SU-DHL-6 (cell line): Measurements from ENCODE around the gene AHRR.
"Not testable (repeated sequence)": the region's sequence is repeated elsewhere in the genome, so short reads cannot be mapped to it uniquely, and the experiment has no call there.

Experiments used
- H2AFZ ChIP-seq: fragments of 200-600 bp; sonication (generic); 2 replicates; pipeline ENCODE4 v1.6.1; 2014; ENCODE audit warnings: low read depth, mild to moderate bottlenecking, moderate library complexity, mixed read lengths, antibody characterized with exemption, low read length; ENCODE audit not compliant: severe bottlenecking
- H3F3A ChIP-seq: fragments of 200-600 bp; shearing (Covaris generic); 2 replicates; pipeline ENCODE4 v1.6.0; 2016; ENCODE audit warnings: antibody characterized with exemption, mild to moderate bottlenecking; ENCODE audit not compliant: insufficient read depth
- H3K27ac ChIP-seq: fragments of 200-600 bp; sonication (generic); 2 replicates; pipeline ENCODE4 v1.5.1; 2016; ENCODE audit warnings: low read depth, mild to moderate bottlenecking, low read length, moderate library complexity, mixed read lengths
- H3K27me3 ChIP-seq: fragments of 200-600 bp; sonication (generic), shearing (Covaris generic); 2 replicates; pipeline ENCODE4 v1.6.0; 2014; ENCODE audit warnings: mild to moderate bottlenecking, low read length
- H3K36me3 ChIP-seq: fragments of 200-600 bp; sonication (generic); 2 replicates; pipeline ENCODE4 v1.6.1; 2014; ENCODE audit warnings: mild to moderate bottlenecking, low read length, mixed read lengths
- H3K4me2 ChIP-seq: fragments of 300-600, 200-600 bp; shearing (Covaris generic), sonication (generic); 2 replicates; pipeline ENCODE4 v1.6.0; 2014; ENCODE audit warnings: low read length, low read depth, mild to moderate bottlenecking; ENCODE audit not compliant: poor library complexity, severe bottlenecking
- H3K4me3 ChIP-seq: fragments of 200-600 bp; sonication (generic); 2 replicates; pipeline ENCODE4 v1.5.1; 2014; ENCODE audit warnings: antibody characterized with exemption, low read length, mild to moderate bottlenecking, mixed read lengths; ENCODE audit not compliant: insufficient read depth, poor library complexity, severe bottlenecking
- H3K79me2 ChIP-seq: fragments of 200-600 bp; sonication (generic); 2 replicates; pipeline ENCODE4 v1.6.1; 2014; ENCODE audit warnings: mild to moderate bottlenecking, low read length, moderate library complexity; ENCODE audit not compliant: insufficient read depth
- H3K9ac ChIP-seq: fragments of 200-600 bp; sonication (generic); 2 replicates; pipeline ENCODE4 v1.7.0; 2014; ENCODE audit warnings: mild to moderate bottlenecking, low read length
- H3K9me2 ChIP-seq: fragments of 200-600 bp; sonication (generic); replicated peaks from 2 replicates; pipeline ENCODE4 v1.6.1; 2014; ENCODE audit warnings: low read length; ENCODE audit not compliant: insufficient read depth
- H3K9me3 ChIP-seq: fragments of 200-600 bp; sonication (generic); 2 replicates; pipeline ENCODE4 v1.6.1; 2014; ENCODE audit warnings: low read length, mixed read lengths; ENCODE audit not compliant: insufficient read depth
- H4K20me1 ChIP-seq: fragments of 200-600 bp; sonication (generic); 2 replicates; pipeline ENCODE4 v1.6.1; 2014; ENCODE audit warnings: low read depth, mild to moderate bottlenecking, antibody characterized with exemption, low read length, moderate library complexity, mixed read lengths
- EZH2phosphoT487 ChIP-seq: fragments of 200-600 bp; sonication (generic), shearing (Covaris generic); conservative IDR thresholded peaks from 2 replicates; pipeline ENCODE4 v1.6.1; 2018; ENCODE audit warnings: mild to moderate bottlenecking, antibody characterized with exemption, low read length, moderate library complexity, mixed read lengths
- TF ChIP-seq, protein P1 (sequence below): fragments of 200-600 bp; sonication (generic); IDR thresholded peaks from one replicate; pipeline ENCODE4 v1.5.1; 2017; ENCODE audit warnings: antibody characterized with exemption, mild to moderate bottlenecking, low read length, moderate library complexity; ENCODE audit not compliant: insufficient read depth, poor library complexity, severe bottlenecking

AHRR gene

DNA sequence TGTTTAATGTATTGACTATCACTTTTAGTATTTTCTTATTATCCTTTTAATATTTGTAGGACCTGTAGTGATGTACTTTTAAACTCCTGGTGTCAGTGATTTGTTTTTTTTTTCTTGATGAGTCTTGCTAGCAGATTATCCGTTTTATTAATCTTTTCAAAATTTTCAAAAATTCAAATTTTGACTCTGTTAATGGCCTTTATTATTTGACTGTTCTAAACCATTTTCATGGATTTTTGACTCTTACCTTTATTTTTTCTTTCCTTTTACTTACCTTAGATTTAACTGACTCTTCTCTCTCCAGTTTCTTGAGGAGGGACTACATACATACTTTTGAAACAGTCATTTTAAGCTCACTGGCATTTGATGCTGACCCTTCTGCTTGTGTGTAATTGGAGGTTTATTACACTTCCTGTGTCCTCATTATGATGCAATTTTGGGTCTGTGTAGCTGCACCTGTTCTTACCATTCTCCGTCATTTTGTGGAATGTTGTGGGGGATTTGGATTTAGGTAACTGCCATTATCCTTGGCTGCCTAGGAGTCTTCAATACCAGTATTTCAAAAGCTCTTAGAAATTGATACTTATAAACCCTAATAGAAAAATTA is 89.5 kb downstream of the AHRR start:
- no peak overlapping the region for H3K27ac ChIP-seq
- H3K36me3 ChIP-seq: no peaks in the 10 kb centered on the region
- no peak overlapping the region for H3K4me2 ChIP-seq
- no peaks in the 10 kb centered on the region for H3K9me2 ChIP-seq
- no peaks in the 10 kb centered on the region for H3K27me3 ChIP-seq
- H4K20me1 ChIP-seq: no peaks in the 10 kb centered on the region
- peaks cover 5% of the 10 kb centered on the region; the same call in 1 of the 2 replicates for H3F3A ChIP-seq
- no peaks in the 10 kb centered on the region for H3K9me3 ChIP-seq
- no peak for TF ChIP-seq EZH2phosphoT487
- TF ChIP-seq, protein P1, sequence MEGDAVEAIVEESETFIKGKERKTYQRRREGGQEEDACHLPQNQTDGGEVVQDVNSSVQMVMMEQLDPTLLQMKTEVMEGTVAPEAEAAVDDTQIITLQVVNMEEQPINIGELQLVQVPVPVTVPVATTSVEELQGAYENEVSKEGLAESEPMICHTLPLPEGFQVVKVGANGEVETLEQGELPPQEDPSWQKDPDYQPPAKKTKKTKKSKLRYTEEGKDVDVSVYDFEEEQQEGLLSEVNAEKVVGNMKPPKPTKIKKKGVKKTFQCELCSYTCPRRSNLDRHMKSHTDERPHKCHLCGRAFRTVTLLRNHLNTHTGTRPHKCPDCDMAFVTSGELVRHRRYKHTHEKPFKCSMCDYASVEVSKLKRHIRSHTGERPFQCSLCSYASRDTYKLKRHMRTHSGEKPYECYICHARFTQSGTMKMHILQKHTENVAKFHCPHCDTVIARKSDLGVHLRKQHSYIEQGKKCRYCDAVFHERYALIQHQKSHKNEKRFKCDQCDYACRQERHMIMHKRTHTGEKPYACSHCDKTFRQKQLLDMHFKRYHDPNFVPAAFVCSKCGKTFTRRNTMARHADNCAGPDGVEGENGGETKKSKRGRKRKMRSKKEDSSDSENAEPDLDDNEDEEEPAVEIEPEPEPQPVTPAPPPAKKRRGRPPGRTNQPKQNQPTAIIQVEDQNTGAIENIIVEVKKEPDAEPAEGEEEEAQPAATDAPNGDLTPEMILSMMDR: no peak
- no peak overlapping the region for H2AFZ ChIP-seq
- no peak overlapping the region for H3K4me3 ChIP-seq
- no peaks in the 10 kb centered on the region for H3K79me2 ChIP-seq
- no peak overlapping the region for H3K9ac ChIP-seq

GRCh38 chr5:411728-412127 is 90.2 kb downstream of the AHRR start:
- H3K4me2 ChIP-seq: no peak overlapping the region
- peaks cover 5% of the 10 kb centered on the region; the same call in 1 of the 2 replicates for H3F3A ChIP-seq
- H3K9ac ChIP-seq: no peak overlapping the region
- no peaks in the 10 kb centered on the region for H3K9me3 ChIP-seq
- TF ChIP-seq, protein P1: no peak
- TF ChIP-seq EZH2phosphoT487: no peak
- no peak overlapping the region for H2AFZ ChIP-seq
- no peaks in the 10 kb centered on the region for H4K20me1 ChIP-seq
- no peaks in the 10 kb centered on the region for H3K36me3 ChIP-seq
- H3K9me2 ChIP-seq: no peaks in the 10 kb centered on the region
- H3K79me2 ChIP-seq: no peaks in the 10 kb centered on the region
- no peak overlapping the region for H3K27ac ChIP-seq
- no peak overlapping the region for H3K4me3 ChIP-seq
- H3K27me3 ChIP-seq: no peaks in the 10 kb centered on the region

GRCh38 chr5:414991-415927 is 93.7 kb downstream of the AHRR start:
- not testable (repeated sequence) for H3K27me3 ChIP-seq, H3K9me2 ChIP-seq, H4K20me1 ChIP-seq, H3K4me2 ChIP-seq, H3F3A ChIP-seq, H3K9ac ChIP-seq, H3K9me3 ChIP-seq, H3K27ac ChIP-seq, H3K79me2 ChIP-seq, H3K36me3 ChIP-seq, H3K4me3 ChIP-seq, H2AFZ ChIP-seq
